SIG-M5 (cell line): ENCODE results near the gene CDK14.

ENCODE experiments used
- DNase-seq: peaks from one replicate; lab custom pipeline; 2025; lab: John Stamatoyannopoulos, UW

Gene CDK14

DNA sequence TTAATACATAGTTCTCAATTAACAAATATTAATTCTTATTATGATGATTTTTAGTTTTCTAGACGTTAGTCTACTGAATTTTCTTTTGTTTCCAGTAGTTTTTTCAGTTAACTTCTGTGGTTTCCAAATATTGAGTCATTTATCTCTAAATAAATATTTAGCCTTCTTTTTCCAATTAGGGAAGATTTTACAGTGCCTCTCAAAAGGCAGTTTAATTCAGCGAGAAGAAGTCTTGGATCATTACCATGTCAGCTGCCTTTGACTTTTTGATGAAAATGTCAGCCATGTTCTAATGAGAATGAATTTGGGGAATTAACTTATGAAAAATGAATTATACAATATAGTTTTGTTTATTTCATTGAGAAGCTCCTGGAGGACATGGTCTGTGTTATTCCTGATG lies 90.0 kb downstream of the CDK14 start:
- DNase-seq, result no peak

DNA sequence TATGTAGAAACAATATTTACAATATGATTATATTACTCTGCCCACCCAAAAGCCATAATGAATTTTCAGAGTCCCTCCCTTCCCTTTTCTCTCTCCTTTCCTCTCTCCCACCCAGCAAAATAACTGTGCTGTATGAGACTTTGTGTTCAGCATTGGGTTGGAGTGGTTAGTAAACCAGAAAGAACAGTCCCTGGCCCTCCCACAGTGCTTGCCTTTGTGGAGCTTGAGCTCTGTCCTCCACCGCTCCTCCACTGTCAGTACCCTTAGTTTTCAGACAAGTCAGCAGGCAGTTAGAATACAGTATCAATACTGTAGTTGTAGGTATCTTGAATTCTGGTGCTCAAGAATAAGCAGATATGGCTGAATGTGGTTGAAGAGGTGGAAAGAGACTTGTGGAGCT lies 92.7 kb downstream of the CDK14 start:
- no peak for DNase-seq

- DNase-seq, result no peak
Measured at GRCh38 chr7:90689260-90689659, 93.1 kb downstream of the CDK14 start.

- DNase-seq, result no peak
Measured at GRCh38 chr7:90690159-90690858, 94.2 kb downstream of the CDK14 start.

GRCh38 chr7:90692396-90692795 lies 96.3 kb downstream of the CDK14 start:
- DNase-seq, result no peak

DNA sequence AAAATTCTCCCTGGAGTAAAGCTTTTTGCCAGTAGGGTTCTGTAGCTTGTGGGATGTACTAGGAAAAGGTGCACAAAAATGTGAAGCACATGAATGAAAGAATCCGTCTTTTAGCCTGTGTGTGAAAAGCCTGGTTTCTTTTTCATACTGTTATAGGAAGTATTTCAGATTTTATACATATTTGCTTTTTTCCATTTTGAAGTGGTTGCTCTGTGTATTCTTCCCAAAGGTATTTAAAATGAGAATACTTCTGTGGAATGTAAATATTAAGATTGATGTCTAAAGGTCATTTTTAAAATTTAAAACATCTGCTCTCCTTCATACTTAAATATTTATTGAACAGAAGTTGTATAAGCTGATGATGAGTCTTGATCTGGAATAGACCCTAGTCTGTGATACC lies 96.8 kb downstream of the CDK14 start:
- no peak for DNase-seq

GRCh38 chr7:90693939-90694338 lies 97.8 kb downstream of the CDK14 start:
- no peak for DNase-seq

DNA sequence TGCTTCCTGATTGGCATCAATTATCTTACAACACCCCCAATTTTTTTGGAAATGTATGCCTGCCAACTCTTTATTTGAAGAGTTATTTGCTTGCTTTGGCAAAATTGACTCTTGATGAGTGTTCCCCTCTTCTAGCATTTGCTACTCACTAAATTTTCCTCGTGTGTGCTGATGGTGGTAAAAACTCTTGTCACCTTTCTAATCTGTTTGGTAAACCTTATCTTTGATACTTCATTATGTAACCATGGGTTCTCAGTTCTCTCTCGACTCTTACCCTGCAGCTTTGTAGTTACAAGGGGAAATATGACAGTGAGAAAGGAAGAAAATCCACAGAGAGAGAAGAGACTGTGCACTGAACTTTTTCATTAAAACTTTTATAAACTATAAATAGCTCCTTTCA lies 102.5 kb downstream of the CDK14 start:
- DNase-seq, result no peak

DNA sequence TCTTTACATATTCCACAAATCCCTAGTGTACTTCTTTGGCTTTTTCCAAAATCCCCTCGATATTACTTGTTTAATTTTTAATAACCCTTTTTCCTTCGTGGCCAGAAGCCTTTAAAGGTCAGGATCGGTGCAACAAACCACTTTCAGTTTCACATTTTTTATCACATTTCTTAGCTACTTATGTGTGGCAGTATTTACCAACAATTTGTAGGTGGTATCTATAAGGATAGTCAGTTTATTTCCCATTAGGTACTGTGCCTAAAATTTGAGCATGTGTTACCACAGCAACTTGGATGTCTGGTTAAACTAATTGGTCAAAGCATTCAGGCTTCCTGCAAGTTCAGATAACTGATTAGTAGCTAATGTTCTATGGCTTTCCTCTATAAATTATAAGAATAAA lies 104.9 kb downstream of the CDK14 start:
- no peak for DNase-seq

DNA sequence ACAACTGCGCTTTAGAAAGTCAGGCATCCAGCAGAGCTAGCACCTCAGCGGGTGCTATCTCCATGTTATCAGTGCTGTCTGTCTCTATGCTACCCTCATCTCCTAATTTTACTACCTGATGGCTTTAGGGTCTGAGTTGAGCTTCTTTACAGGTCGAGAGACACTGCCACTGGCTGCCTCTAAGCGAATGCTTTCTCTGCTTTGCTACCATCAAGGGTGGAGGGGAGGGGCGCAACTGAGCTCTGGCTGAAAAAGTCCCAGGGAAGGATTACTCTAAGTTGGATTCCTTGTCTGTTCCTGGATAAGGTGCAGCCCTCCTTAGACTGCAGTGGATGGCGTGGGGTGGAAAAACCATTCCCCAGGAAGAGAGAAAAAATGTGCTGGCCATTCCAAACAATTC lies 105.7 kb downstream of the CDK14 start:
- DNase-seq, result no peak

GRCh38 chr7:90705391-90706071 lies 109.4 kb downstream of the CDK14 start:
- no peak for DNase-seq

GRCh38 chr7:90706072-90706716 lies 110.1 kb downstream of the CDK14 start:
- no peak for DNase-seq

GRCh38 chr7:90708841-90709317 lies 112.8 kb downstream of the CDK14 start:
- DNase-seq, result no peak

GRCh38 chr7:90709501-90710465 lies 113.7 kb downstream of the CDK14 start:
- no peak for DNase-seq

DNA sequence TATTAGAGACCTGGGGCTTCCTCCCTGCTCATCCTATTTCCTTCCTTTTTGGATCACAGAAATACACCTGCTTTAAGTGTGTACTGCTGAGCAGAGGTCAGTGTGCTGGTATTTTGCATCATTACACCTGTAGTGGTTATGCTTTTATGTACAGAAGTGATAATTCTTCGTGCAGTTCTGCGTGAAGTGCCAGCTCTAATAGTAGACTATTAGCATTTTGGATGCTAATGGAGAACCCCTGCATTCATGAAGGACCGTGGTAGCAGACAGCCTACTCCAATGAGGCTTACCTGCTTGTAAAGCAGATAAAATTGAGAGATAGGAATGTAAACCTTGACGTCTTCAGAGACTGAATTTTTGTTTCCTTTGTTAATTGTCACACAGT lies 114.3 kb downstream of the CDK14 start:
- no peak for DNase-seq

DNA sequence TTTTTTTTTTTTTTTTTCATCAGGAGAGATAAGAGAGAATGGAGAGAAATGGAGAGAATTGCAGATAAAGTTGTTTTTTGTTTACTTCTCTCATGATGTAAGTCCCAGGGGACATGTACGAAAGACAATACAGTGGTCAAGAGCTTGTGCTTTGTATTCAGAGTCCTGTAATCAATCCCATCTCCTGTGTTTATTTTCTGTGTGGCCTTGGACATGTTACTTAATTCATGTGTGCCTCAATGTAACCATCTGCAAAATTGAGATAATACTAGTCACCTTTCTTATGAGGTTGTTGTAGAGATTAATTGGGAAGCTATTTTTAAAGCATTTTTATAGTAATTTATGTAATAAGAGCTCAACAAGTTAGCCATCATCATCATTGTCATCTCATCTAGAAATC lies 117.5 kb downstream of the CDK14 start:
- no peak for DNase-seq

DNA sequence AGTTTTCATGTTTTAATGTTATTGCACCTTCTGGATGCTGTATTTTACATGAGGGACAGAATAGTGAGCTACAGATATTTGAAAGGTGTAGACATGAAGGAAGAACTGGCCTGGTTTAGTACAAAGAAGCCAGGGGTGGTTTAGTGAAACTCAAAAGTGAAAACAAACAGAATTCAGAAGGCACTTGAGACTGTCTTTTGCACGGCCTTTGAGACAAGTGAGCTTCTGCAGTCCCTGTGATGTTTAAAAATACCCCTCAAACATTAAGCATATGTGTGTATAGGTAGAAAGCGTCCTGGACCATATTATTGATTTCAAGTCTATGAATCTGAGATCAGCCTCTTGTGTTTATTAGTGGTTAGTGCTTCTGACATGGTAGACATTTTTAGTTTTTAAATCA lies 118.9 kb downstream of the CDK14 start:
- no peak for DNase-seq

- no peak for DNase-seq
Measured at GRCh38 chr7:90717296-90718060, 121.4 kb downstream of the CDK14 start.

- DNase-seq, result no peak
Measured at GRCh38 chr7:90719155-90719554, 123.0 kb downstream of the CDK14 start.

- no peak for DNase-seq
Measured at GRCh38 chr7:90720984-90721760, 125.1 kb downstream of the CDK14 start.
